GM10266 (cell line): ENCODE results near the gene FAM184A.
"Not testable (repeated sequence)": the region's sequence is repeated elsewhere in the genome, so short reads cannot be mapped to it uniquely, and the experiment has no call there.

Experiments
- DNase-seq: peaks from one replicate; pipeline ENCODE4 v3.0.0; 2012; ENCODE audit errors: extremely low spot score
- TF ChIP-seq, protein P1 (sequence below): IDR thresholded peaks from 2 replicates; pipeline ENCODE4 v1.5.1; 2012; ENCODE audit warnings: mild to moderate bottlenecking, low read depth; ENCODE audit not compliant: control insufficient read depth, insufficient read depth; ENCODE audit errors: missing control alignments

FAM184A gene

DNA sequence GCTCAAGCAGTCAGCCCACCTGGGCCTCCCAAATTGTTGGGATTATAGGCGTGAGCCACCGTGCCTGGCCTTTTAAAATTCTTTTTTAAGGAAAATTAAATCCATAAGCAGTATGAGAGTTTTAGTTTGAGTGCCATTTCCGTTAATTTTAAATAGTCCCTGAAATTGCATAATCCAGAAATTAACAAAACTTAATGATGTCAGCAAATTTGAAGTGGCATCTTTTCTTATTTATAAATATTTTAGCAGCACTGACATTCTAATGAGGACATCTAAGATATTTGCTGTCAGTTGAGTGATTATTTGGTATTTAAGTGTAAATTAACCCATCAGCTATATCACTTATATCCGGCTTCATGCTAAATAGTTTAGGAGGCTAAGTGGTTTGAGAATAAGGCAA lies 42.9 kb upstream of the FAM184A start:
- DNase-seq: no peak
- TF ChIP-seq, protein P1, sequence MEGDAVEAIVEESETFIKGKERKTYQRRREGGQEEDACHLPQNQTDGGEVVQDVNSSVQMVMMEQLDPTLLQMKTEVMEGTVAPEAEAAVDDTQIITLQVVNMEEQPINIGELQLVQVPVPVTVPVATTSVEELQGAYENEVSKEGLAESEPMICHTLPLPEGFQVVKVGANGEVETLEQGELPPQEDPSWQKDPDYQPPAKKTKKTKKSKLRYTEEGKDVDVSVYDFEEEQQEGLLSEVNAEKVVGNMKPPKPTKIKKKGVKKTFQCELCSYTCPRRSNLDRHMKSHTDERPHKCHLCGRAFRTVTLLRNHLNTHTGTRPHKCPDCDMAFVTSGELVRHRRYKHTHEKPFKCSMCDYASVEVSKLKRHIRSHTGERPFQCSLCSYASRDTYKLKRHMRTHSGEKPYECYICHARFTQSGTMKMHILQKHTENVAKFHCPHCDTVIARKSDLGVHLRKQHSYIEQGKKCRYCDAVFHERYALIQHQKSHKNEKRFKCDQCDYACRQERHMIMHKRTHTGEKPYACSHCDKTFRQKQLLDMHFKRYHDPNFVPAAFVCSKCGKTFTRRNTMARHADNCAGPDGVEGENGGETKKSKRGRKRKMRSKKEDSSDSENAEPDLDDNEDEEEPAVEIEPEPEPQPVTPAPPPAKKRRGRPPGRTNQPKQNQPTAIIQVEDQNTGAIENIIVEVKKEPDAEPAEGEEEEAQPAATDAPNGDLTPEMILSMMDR: no peak

DNA sequence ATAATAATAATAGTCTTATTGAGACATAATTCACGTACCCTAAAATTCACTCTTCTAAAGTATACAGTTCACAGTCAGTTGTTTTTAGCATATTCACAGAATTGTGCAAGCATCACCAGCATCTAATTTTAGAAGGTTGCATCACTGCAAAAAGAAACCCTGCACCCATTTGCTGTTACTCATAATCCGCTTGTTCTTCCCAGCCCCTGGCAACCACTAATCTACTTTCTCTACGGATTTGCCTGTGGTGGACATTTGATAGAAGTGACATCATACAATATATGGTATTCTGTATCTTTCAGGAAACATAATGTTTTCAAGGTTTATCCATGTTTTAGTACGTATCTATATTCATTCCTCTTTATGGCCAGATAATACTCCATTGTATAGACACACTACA lies 41.5 kb upstream of the FAM184A start:
- TF ChIP-seq, protein P1: no peak
- DNase-seq: no peak

DNA sequence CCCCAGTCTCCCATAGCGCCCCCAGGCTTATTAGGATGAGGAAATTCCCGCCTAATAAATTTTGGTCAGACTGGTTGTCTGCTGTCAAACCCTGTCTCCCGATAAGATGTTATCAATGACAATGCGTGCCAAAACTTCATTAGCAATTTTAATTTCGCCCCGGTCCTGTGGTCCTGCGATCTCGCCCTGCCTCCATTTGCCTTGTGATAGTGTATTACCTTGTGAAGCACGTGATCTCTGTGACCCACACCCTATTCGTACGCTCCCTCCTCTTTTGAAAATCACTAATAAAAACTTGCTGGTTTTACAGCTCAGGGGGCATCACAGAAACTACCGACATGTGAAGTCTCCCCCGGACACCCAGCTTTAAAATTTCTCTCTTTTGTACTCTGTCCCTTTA lies 40.6 kb upstream of the FAM184A start:
- not testable (repeated sequence) for DNase-seq

DNA sequence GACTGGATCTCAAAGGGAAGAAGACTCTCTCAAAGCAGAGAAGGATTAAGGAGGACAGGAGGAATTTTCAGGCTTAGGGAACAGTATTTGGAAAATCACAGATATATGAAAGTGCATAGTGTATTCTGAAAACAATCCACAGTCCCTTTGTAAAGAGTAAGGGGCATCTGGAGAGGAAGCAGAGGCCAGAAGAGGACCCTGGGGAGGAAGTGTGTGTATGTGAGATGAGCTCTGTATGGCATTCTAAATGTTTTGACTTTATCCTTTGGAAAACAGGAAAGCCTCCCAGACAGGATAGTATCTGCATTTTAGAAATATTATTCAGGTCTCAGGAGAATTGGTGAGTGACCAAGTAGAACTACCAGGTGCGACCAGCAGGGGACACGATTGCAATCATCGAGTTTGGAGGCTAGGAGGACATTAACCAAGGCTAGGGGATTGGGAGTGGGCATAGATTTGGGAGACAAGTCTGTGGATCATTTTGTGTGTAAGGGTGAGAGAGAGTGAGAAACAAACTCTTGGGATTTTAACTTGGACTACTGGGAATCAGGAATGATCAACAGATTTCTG lies 38.3 kb upstream of the FAM184A start:
- no peak for DNase-seq
- TF ChIP-seq, protein P1: no peak

DNA sequence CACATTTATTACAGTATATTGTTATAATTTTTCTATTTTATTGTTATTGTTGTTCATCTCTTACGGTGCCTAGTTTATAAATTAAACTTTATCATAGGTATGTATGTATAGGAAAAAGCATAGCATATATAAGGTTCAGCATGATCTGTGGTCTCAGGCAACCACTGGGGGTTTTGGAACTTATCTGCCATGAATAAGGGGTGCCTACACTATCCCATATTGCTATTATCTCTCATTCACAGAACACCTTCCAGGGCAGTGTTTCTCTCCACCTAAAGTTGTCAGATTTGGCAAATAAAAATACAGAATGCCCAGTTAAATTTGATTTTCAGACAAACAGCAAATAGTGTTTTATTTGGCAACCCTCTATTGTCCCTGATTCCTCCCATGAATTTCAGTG lies 35.5 kb upstream of the FAM184A start:
- DNase-seq: no peak
- TF ChIP-seq, protein P1: no peak

DNA sequence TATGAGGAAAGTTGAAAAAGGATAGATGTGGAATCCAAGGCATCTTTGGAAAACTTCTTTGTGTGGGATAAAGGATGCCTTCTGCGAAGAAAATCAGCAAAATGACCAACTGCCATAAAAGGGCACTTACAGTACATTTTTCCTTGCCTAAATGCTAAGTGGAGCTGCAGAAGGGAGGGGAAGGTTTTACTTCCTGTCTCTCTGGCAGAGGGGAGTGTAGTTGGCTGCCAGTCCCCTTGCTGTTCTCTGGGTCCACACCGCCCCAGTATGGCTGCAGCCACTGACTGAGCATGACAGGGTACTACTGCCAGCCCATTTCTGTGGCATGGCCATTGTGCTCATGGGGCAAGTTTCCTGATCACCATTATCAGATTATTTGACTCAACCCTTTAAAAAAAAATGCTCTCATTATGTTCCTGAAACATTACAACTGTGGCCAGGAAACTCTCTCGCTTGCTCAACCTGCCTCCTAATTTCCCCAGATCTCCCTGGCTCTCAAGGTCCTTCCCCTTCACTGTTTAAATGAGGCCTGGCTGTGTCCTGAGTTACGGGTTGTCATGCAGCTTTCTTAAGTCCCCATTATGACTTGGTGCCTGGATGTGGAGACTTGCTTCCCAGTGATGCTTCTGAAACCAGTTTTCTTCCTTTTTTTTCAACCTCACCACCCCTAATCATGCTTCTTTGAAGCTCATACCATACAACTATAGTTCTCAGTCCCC lies 34.5 kb upstream of the FAM184A start:
- TF ChIP-seq, protein P1: no peak
- DNase-seq: no peak

DNA sequence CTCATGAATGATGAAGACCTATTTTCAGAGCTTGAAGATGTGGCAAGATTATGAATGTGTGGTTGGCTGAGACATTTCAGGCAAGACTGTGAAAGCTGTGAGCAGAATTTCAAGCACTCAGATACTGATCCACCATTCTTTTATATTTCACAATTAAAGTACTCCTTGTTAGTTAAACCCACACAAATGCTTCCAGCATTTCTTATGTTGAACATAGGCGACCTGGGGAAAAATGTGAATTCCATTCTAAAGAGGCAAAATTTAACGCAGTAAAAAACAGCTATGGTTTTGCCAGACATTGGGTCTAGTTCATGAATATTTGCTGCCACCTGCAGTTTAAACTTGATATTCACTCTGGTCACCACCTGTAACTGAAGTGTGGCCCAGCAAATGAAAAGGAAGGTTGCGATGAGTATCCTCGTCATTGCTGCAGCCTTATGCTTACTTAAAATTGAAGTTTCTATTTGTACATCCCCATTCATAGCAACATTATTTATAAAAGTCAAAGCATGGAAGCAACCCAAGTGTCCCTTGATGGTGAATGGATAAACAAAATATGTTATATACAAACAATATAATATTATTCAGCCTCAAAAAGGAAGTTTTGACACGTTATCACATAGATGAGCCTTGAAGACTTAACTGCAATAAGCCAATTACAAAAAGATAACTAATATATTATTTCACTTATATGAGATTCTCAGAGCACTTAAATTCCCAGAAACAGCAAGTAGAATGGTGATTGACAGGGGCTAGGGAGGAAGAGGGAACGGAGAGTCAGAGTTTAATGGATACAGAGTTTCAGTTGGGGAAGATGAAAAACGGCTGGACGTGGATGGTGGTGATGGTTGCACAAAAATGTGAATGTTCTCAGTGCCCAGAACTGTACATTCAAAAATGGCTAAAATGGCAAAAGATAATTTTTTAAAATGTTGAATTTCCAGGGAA lies 32.4 kb upstream of the FAM184A start:
- DNase-seq: peak; percentile 43
- TF ChIP-seq, protein P1: peak; percentile 57
